Measurements from ENCODE around the gene MYO10.

- TF ChIP-seq CTCF (IDR thresholded peaks at IDR 0.05; ENCODE audit: insufficient read depth, low read depth, low read length) (no peak), EZH2 (IDR thresholded peaks at IDR 0.05; ENCODE audit: insufficient read depth, low read length) (no peak)
Measured at GRCh38 chr5:16668194-16668593, 267.9 kb downstream of the MYO10 start.
